Endodermal cell (in vitro differentiated cells): ENCODE measurements around the gene MAPK1IP1L. TPM values are rescaled to one million over a fixed set of nuclear protein-coding genes. Genes with fewer than 3 reads are reported as not detected.
"Not testable (repeated sequence)": the region's sequence is repeated elsewhere in the genome, so short reads cannot be mapped to it uniquely, and the experiment has no call there.

Experiments
- DNase-seq: peaks from one replicate; pipeline ENCODE4 v3.0.0-alpha.2; 2017
- H3K27ac ChIP-seq: 2 replicates; pipeline ENCODE4 v1.5.1; 2013; ENCODE audit warnings: mild to moderate bottlenecking, low read depth, low read length, moderate library complexity
- H3K27me3 ChIP-seq: 2 replicates; pipeline ENCODE4 v1.6.1; 2013; ENCODE audit warnings: mild to moderate bottlenecking, low read length, moderate library complexity; ENCODE audit not compliant: insufficient read depth, control insufficient read depth, poor library complexity, severe bottlenecking
- H3K36me3 ChIP-seq: 2 replicates; pipeline ENCODE4 v1.7.0; 2013; ENCODE audit warnings: mild to moderate bottlenecking, low read length, moderate library complexity; ENCODE audit not compliant: control insufficient read depth, insufficient read depth
- H3K4me1 ChIP-seq: one replicate; pipeline ENCODE4 v1.7.0; 2013; ENCODE audit warnings: low read length; ENCODE audit not compliant: control insufficient read depth, insufficient read depth
- H3K4me3 ChIP-seq: 2 replicates; pipeline ENCODE4 v1.5.1; 2013; ENCODE audit warnings: mild to moderate bottlenecking, low read length, moderate library complexity
- H3K9ac ChIP-seq: 2 replicates; pipeline ENCODE4 v1.6.1; 2013; ENCODE audit warnings: mild to moderate bottlenecking, low read length, moderate library complexity; ENCODE audit not compliant: poor library complexity, severe bottlenecking; ENCODE audit errors: extremely low read depth
- H3K9me3 ChIP-seq: 2 replicates; pipeline ENCODE4 v1.6.1; 2013; ENCODE audit warnings: mild to moderate bottlenecking, low read length, moderate library complexity; ENCODE audit not compliant: control insufficient read depth
- H3K27ac Mint-ChIP-seq: 2 replicates; pipeline ENCODE4 v1.8.0; 2020; ENCODE audit warnings: mixed read lengths
- H3K27me3 Mint-ChIP-seq: 2 replicates; pipeline ENCODE4 v1.8.0; 2021; ENCODE audit warnings: mild to moderate bottlenecking, mixed read lengths; ENCODE audit not compliant: insufficient read depth
- H3K36me3 Mint-ChIP-seq: 2 replicates; pipeline ENCODE4 v1.8.0; 2020; ENCODE audit warnings: low read depth, mixed read lengths
- H3K4me1 Mint-ChIP-seq: 2 replicates; pipeline ENCODE4 v1.8.0; 2020; ENCODE audit warnings: mixed read lengths
- H3K4me3 Mint-ChIP-seq: 2 replicates; pipeline ENCODE4 v1.8.0; 2020; ENCODE audit warnings: mild to moderate bottlenecking, moderate library complexity, mixed read lengths
- H3K9me3 Mint-ChIP-seq: 2 replicates; pipeline ENCODE4 v1.8.0; 2020; ENCODE audit warnings: mild to moderate bottlenecking, mixed read lengths
- WGBS, 2 experiments: methylation state at CpG; one replicate each; pipeline versions ENCODE4 v1.1.5 to v1.1.7; 2013; ENCODE audit warnings: missing lambda C conversion rate in 2 of 2, mixed read lengths in 1 of 2; ENCODE audit not compliant: insufficient coverage in 1 of 2, insufficient read length in 1 of 2; 5-methylcytosine and 5-hydroxymethylcytosine counted together
- total RNA-seq, 2 donors: library from RNA; stranded (reverse); fragmentation: NEBNext Ultra II Directional in 1 of 2; extraction: Animal tissue kit (Norgen Biotek cat#: 25700) in 1 of 2; gene quantifications; 2 replicates in 1 of 2; 3 replicates in 1 of 2; pipeline ENCODE4 v1.2.1, GENCODE V29; 2021
- TF ChIP-seq, protein P1 (sequence below): fragments of 200-600 bp; sonication (generic); conservative IDR thresholded peaks from 2 replicates; pipeline ENCODE4 v1.5.0; 2021; ENCODE audit warnings: antibody characterized with exemption, mild to moderate bottlenecking

The MAPK1IP1L gene
- total RNA-seq, 2 donors from 2014 or later, result 122 to 153 TPM

DNA sequence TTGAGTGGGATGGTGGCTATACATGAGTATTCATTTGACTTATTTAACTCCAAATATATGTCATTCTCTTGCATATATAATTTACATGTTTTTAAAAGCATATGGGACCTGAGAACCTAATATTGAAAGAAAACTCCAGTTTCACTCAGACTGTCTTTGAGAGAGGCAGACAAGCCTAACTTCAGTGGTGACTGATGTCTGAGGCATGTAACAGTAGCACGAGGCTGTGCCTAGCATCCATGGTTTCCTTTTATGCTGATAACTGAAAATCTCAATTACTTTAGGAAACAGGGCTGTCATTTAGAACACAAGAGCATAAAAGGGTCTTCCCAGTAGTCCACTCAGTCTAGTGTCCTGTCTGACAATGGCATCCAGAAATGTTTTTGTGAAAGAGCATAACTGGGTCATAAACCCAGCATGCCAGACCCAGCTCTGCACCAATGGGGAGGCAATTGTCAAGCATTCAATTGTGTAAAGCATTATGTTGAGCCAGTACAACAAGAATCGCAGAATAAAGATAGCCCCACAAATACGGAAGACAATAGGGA, 24.3 kb downstream of the MAPK1IP1L start:
- Histone ChIP-seq H3K27me3 (no peaks in the 10 kb centered on the region), H3K4me1 (peaks cover 6% of the 10 kb centered on the region), H3K9ac (no peak overlapping the region), H3K9me3 (no peaks in the 10 kb centered on the region), H3K27ac (no peak overlapping the region), H3K4me3 (no peak overlapping the region), H3K36me3 (no peaks in the 10 kb centered on the region)
- no peak for DNase-seq
- TF ChIP-seq, protein P1, sequence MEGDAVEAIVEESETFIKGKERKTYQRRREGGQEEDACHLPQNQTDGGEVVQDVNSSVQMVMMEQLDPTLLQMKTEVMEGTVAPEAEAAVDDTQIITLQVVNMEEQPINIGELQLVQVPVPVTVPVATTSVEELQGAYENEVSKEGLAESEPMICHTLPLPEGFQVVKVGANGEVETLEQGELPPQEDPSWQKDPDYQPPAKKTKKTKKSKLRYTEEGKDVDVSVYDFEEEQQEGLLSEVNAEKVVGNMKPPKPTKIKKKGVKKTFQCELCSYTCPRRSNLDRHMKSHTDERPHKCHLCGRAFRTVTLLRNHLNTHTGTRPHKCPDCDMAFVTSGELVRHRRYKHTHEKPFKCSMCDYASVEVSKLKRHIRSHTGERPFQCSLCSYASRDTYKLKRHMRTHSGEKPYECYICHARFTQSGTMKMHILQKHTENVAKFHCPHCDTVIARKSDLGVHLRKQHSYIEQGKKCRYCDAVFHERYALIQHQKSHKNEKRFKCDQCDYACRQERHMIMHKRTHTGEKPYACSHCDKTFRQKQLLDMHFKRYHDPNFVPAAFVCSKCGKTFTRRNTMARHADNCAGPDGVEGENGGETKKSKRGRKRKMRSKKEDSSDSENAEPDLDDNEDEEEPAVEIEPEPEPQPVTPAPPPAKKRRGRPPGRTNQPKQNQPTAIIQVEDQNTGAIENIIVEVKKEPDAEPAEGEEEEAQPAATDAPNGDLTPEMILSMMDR, result no peak
- H3K27me3 Mint-ChIP-seq, result no peaks in the 10 kb centered on the region
- no peaks in the 10 kb centered on the region for H3K36me3 Mint-ChIP-seq
- no peaks in the 10 kb centered on the region for H3K9me3 Mint-ChIP-seq
- peaks cover 15% of the 10 kb centered on the region for H3K4me1 Mint-ChIP-seq
- H3K4me3 Mint-ChIP-seq, result no peak overlapping the region
- H3K27ac Mint-ChIP-seq, result no peak overlapping the region
- whole genome bisulfite sequencing, 2 experiments, result 86 to 96% methylated on average over 3 of the region's 3 CpGs

DNA sequence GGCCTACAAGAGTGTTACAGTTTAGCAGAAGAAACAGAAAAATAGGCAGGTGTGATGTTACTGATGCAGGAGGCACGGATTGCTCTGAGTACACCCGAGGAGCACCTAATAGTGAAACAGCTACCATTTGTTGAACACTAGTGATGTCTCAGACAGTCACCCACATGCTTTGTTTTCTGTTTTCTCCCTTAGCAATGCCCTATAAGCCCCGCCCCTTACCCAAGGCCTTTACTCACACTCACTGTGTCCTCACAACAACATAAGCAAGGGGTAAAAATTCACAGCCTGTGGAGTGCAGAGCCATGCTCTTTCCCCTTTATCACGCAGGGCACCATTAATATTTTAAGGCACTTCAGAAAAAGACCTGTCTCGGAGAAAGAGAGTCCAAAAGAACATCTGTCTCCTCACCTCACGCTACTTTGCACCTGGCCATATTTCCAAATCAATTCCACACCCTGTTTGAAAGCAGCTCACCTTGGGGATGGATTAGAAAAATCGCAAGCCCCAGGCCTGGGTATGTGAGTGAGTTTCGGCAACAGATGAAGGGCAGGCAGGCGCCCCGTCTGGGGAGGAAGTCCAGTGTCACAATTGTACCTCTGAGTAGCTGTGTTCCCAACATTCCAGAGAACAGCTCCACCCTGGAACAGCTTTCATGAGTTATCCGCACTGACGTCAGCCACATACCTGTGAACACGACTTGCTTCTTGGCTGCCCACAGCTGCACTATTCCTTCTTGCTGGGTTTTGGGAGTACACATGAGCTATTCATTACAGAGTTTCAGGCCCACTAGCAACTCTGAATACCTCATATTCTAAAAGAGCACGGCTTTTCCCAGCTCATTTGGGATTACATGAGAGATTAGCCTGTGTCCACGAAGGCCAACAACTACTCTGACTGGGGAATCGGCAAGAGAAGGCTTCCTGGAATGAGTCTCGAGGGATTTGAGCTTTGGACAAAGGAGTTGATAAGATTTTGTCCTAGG, 26.0 kb downstream of the MAPK1IP1L start:
- no peaks in the 10 kb centered on the region for H3K9me3 ChIP-seq
- DNase-seq, result no peak
- H3K27me3 Mint-ChIP-seq, result no peaks in the 10 kb centered on the region
- peak overlapping the region; percentile 9 for H3K9ac ChIP-seq
- peaks cover 11% of the 10 kb centered on the region for H3K4me1 Mint-ChIP-seq
- H3K4me3 Mint-ChIP-seq, result no peak overlapping the region
- no peaks in the 10 kb centered on the region for H3K36me3 ChIP-seq
- no peaks in the 10 kb centered on the region for H3K9me3 Mint-ChIP-seq
- no peak overlapping the region for H3K4me3 ChIP-seq
- no peak overlapping the region for H3K27ac ChIP-seq
- TF ChIP-seq, protein P1, result no peak
- H3K4me1 ChIP-seq, result peaks cover 6% of the 10 kb centered on the region
- H3K27me3 ChIP-seq, result no peaks in the 10 kb centered on the region
- peak overlapping the region; percentile 67 for H3K27ac Mint-ChIP-seq
- no peaks in the 10 kb centered on the region for H3K36me3 Mint-ChIP-seq
- WGBS, 2 experiments, result 80 to 85% methylated on average over 15 to 17 of the region's 17 CpGs

DNA sequence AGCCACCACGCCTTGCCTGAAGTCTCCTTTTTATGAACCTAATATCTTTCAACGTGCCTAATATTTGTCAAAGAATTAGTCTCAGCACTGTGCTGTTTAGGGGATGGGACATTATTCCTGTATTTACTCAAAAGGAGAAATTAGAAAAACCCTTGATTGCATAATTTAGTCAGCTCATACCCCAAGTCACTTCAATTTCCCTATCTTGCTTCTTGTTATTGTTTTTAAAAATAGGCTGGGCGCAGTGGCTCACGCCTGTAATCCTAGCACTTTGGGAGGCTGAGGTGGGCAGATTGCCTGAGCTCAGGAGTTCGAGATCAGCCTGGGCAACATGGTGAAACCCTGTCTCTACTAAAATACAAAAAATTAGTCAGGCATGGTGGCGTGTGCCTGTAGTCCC, 28.5 kb downstream of the MAPK1IP1L start:
- not testable (repeated sequence) for DNase-seq, H3K36me3 ChIP-seq, H3K27ac ChIP-seq, H3K36me3 Mint-ChIP-seq, H3K9ac ChIP-seq, H3K27ac Mint-ChIP-seq, H3K4me1 ChIP-seq, H3K4me3 ChIP-seq, H3K27me3 Mint-ChIP-seq, H3K9me3 ChIP-seq, H3K27me3 ChIP-seq, H3K9me3 Mint-ChIP-seq, H3K4me3 Mint-ChIP-seq
- 92 to 97% methylated on average over 3 to 6 of the region's 6 CpGs for WGBS, 2 experiments
- H3K4me1 Mint-ChIP-seq, result peaks cover 11% of the 10 kb centered on the region
